HCT116 (cell line): ENCODE measurements around the gene MCC. TPM values are rescaled to one million over a fixed set of nuclear protein-coding genes. Genes with fewer than 3 reads are reported as not detected.

Experiments
- ATAC-seq: fragments of 200-7000 bp; cut with Tn5 transposase; 2 replicates; pipeline ENCODE4 v1.9.1; 2020; ENCODE audit warnings: mild to moderate bottlenecking, moderate library complexity
- BruUV-seq: library from RNA; stranded (reverse); fragments of 400-500 nt; replicated peaks from 2 replicates; lab custom pipeline; 2021; lab: Mats Ljungman, UMichigan
- CTCF ChIA-PET: fragments of 300-600 bp; sonication (Branson Sonifier 250); formaldehyde crosslinking; loops from one replicate; lab custom pipeline; 2021; ENCODE audit warnings: antibody characterized with exemption; lab: Charles Lee
- POLR2A ChIA-PET: fragments of 300-600, 350-600 bp; sonication (Branson Sonifier 250); formaldehyde crosslinking; loops from one replicate; lab custom pipeline; 2021; ENCODE audit warnings: antibody characterized with exemption; lab: Charles Lee
- RAD21 ChIA-PET, 2 experiments: fragments of 300-600 bp; sonication (Branson Sonifier 250); formaldehyde crosslinking; loops; one replicate each; lab custom pipeline; 2023; ENCODE audit warnings: low total read pairs in 2 of 2; ENCODE audit not compliant: uncharacterized antibody in 2 of 2, unreplicated experiment in 2 of 2, low non-redundant PET in 1 of 2; lab: Charles Lee
- DNase-seq: peaks from one replicate; pipeline ENCODE4 v3.0.0-alpha.2; 2010; ENCODE audit warnings: low read depth, low spot score
- H2AFZ ChIP-seq: fragments of 200-600 bp; shearing (Covaris generic), sonication (generic); 2 replicates; pipeline ENCODE4 v1.6.1; 2017; ENCODE audit warnings: low read depth, mixed run types, mixed read lengths, antibody characterized with exemption, low read length; ENCODE audit not compliant: poor library complexity, severe bottlenecking
- H3K27ac ChIP-seq: 2 replicates; pipeline ENCODE4 v1.5.1; 2012; ENCODE audit warnings: low read depth, low read length
- H3K27me3 ChIP-seq: fragments of 200-600 bp; sonication (generic); 2 replicates; pipeline ENCODE4 v1.6.1; 2016; ENCODE audit warnings: mixed run types, low read length, mixed read lengths; ENCODE audit not compliant: insufficient read depth
- H3K36me3 ChIP-seq, 2 experiments: fragments of 200-500 bp in 1 of 2; fragments of 200-600 bp in 1 of 2; sonication (Bioruptor generic) in 1 of 2; sonication (generic) in 1 of 2; 2 replicates each; pipeline versions ENCODE4 v1.5.1 to v1.6.1; 2014 to 2016; ENCODE audit warnings: low read length in 2 of 2, inconsistent platforms in 1 of 2, mixed read lengths in 1 of 2, mixed run types in 1 of 2; ENCODE audit not compliant: insufficient read depth in 2 of 2, control insufficient read depth in 1 of 2
- H3K4me1 ChIP-seq, 2 experiments: fragments of 200-600 bp in 1 of 2; sonication (generic) in 1 of 2; 2 replicates each; pipeline versions ENCODE4 v1.5.1 to v1.6.1; 2012 to 2017; ENCODE audit warnings: low read length in 2 of 2, inconsistent platforms in 1 of 2, mild to moderate bottlenecking in 1 of 2, mixed read lengths in 1 of 2, mixed run types in 1 of 2, moderate library complexity in 1 of 2; ENCODE audit not compliant: insufficient read depth in 2 of 2, control insufficient read depth in 1 of 2
- H3K4me2 ChIP-seq: fragments of 200-600 bp; sonication (generic); 2 replicates; pipeline ENCODE4 v1.6.1; 2017; ENCODE audit warnings: mixed run types, low read length, mixed read lengths
- H3K4me3 ChIP-seq, 2 experiments: fragments of 200-600 bp in 1 of 2; sonication (generic) in 1 of 2; replicated peaks in 1 of 2; 2 replicates each; pipeline ENCODE4 v1.5.1; 2011 to 2016; ENCODE audit warnings: low read length in 2 of 2, control low read depth in 1 of 2, low read depth in 1 of 2, mild to moderate bottlenecking in 1 of 2, mixed read lengths in 1 of 2, mixed run types in 1 of 2
- H3K79me2 ChIP-seq: fragments of 200-600 bp; sonication (generic); 2 replicates; pipeline ENCODE4 v1.6.1; 2017; ENCODE audit warnings: mild to moderate bottlenecking, mixed run types, low read length, moderate library complexity, mixed read lengths; ENCODE audit not compliant: insufficient read depth
- H3K9ac ChIP-seq: fragments of 200-600 bp; sonication (generic); 2 replicates; pipeline ENCODE4 v1.6.1; 2016; ENCODE audit warnings: low read length, mixed read lengths
- H3K9me2 ChIP-seq: fragments of 200-600 bp; sonication (generic), shearing (Covaris generic); 2 replicates; pipeline ENCODE4 v1.6.1; 2017; ENCODE audit warnings: mixed run types, mild to moderate bottlenecking, moderate library complexity; ENCODE audit not compliant: insufficient read depth
- H3K9me3 ChIP-seq, 2 experiments: fragments of 200-500 bp in 1 of 2; fragments of 200-600 bp in 1 of 2; sonication (Bioruptor generic) in 1 of 2; sonication (generic) in 1 of 2; 2 replicates each; pipeline ENCODE4 v1.6.1; 2014 to 2017; ENCODE audit warnings: low read length in 2 of 2, mixed read lengths in 2 of 2, inconsistent platforms in 1 of 2, low read depth in 1 of 2, mild to moderate bottlenecking in 1 of 2, mixed run types in 1 of 2, moderate library complexity in 1 of 2; ENCODE audit not compliant: control insufficient read depth in 1 of 2, insufficient read depth in 1 of 2
- H4K20me1 ChIP-seq: fragments of 200-600 bp; sonication (generic), shearing (Covaris generic); 2 replicates; pipeline ENCODE4 v1.6.1; 2017; ENCODE audit warnings: mixed run types, mild to moderate bottlenecking, moderate library complexity; ENCODE audit not compliant: insufficient read depth
- CEBPB ChIP-seq: IDR thresholded peaks from 2 replicates; pipeline ENCODE4 v1.6.1; 2012; ENCODE audit warnings: low read depth
- EGR1 ChIP-seq: IDR thresholded peaks from 2 replicates; pipeline ENCODE4 v1.6.1; 2012; ENCODE audit warnings: low read depth
- FOSL1 ChIP-seq: IDR thresholded peaks from 2 replicates; pipeline ENCODE4 v1.6.1; 2012; ENCODE audit warnings: low read depth
- JUND ChIP-seq: IDR thresholded peaks from 2 replicates; pipeline ENCODE4 v1.6.1; 2012
- RAD21 ChIP-seq: IDR thresholded peaks from 2 replicates; pipeline ENCODE4 v1.6.1; 2012; ENCODE audit warnings: low read depth, mild to moderate bottlenecking
- REST ChIP-seq: IDR thresholded peaks from 2 replicates; pipeline ENCODE4 v1.6.1; 2012; ENCODE audit warnings: low read depth
- SIN3A ChIP-seq: IDR thresholded peaks from 2 replicates; pipeline ENCODE4 v1.6.1; 2012; ENCODE audit warnings: low read depth
- ZNF274 ChIP-seq: fragments of 200-500 bp; sonication (Bioruptor generic); IDR thresholded peaks from 2 replicates; pipeline ENCODE4 v1.6.1; 2014; ENCODE audit warnings: mild to moderate bottlenecking, low read depth, low read length, inconsistent platforms
- intact Hi-C: fragments of 100-400 bp; cut with micrococcal nuclease; formaldehyde crosslinking; loops from 2 replicates; pipeline ENCODE4 v1.10.0; 2022
- total RNA-seq: library from RNA; stranded (reverse); gene quantifications from one replicate; pipeline ENCODE4 v1.2.1, GENCODE V29; 2021; ENCODE audit not compliant: unreplicated experiment
- TF ChIP-seq, protein P1 (sequence below): IDR thresholded peaks from 2 replicates; pipeline ENCODE4 v1.6.1; 2012

The MCC gene
- total RNA-seq, 1 experiment from 2014 or later: 20.1 TPM

GRCh38 chr5:113156271-113156877, 331.9 kb downstream of the MCC start:
- POLR2A ChIA-PET: no interaction called here
- RAD21 ChIA-PET: no interaction called here
- DNase-seq (no peak), ATAC-seq (no peak)
- no peaks in the 10 kb centered on the region for H3K36me3 ChIP-seq
- no peaks in the 10 kb centered on the region for H3K9me2 ChIP-seq
- BruUV-seq: no TSS peak
- H3K9ac ChIP-seq: no peak overlapping the region
- no peak overlapping the region for H3K4me2 ChIP-seq
- intact Hi-C loops: no loop called here
- no peaks in the 10 kb centered on the region for H3K9me3 ChIP-seq
- H2AFZ ChIP-seq: no peak overlapping the region
- H3K79me2 ChIP-seq: no peaks in the 10 kb centered on the region
- CTCF ChIA-PET: no interaction called here
- TF ChIP-seq CEBPB (no peak), ZNF274 (no peak), RAD21 (no peak), FOSL1 (no peak)
- TF ChIP-seq, protein P1, sequence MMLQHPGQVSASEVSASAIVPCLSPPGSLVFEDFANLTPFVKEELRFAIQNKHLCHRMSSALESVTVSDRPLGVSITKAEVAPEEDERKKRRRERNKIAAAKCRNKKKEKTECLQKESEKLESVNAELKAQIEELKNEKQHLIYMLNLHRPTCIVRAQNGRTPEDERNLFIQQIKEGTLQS: no peak
- TF ChIP-seq, all 23 proteins: peak for 0
- H3K4me1 ChIP-seq: peaks cover 9 to 17% of the 10 kb centered on the region in 2 experiments
- H3K27me3 ChIP-seq: no peaks in the 10 kb centered on the region
- H4K20me1 ChIP-seq: no peaks in the 10 kb centered on the region
- H3K4me3 ChIP-seq: no peak overlapping the region
- no peak overlapping the region for H3K27ac ChIP-seq

GRCh38 chr5:113153512-113154097, 334.6 kb downstream of the MCC start:
- H3K79me2 ChIP-seq: no peaks in the 10 kb centered on the region
- no TSS peak for BruUV-seq
- no peak overlapping the region for H3K9ac ChIP-seq
- CTCF ChIA-PET: no interaction called here
- no peaks in the 10 kb centered on the region for H4K20me1 ChIP-seq
- H3K4me2 ChIP-seq: no peak overlapping the region
- intact Hi-C loops: no loop called here
- H3K9me3 ChIP-seq: no peaks in the 10 kb centered on the region
- no peaks in the 10 kb centered on the region for H3K36me3 ChIP-seq
- H3K27ac ChIP-seq: no peak overlapping the region
- H2AFZ ChIP-seq: no peak overlapping the region
- no peak for DNase-seq
- no peak for ATAC-seq
- H3K4me1 ChIP-seq: peaks cover 0 to 4% of the 10 kb centered on the region in 2 experiments; a peak in 1 of 4 replicates
- no peak overlapping the region for H3K4me3 ChIP-seq
- TF ChIP-seq EGR1 (no peak), SIN3A (no peak), JUND (no peak), REST (no peak)
- TF ChIP-seq, all 23 proteins: peak for 0
- Histone ChIP-seq H3K9me2 (no peaks in the 10 kb centered on the region), H3K27me3 (no peaks in the 10 kb centered on the region)
- RAD21 ChIA-PET: no interaction called here
- POLR2A ChIA-PET: no interaction called here
